H9 (cell line): ENCODE results near the gene LSM3. TPM values are rescaled to one million over a fixed set of nuclear protein-coding genes. Genes with fewer than 3 reads are reported as not detected.

ENCODE experiments used
- DNase-seq: peaks from one replicate; pipeline ENCODE4 v3.0.0-alpha.2; 2017
- H2AFZ ChIP-seq: one replicate; pipeline ENCODE4 v1.6.1; 2013; ENCODE audit warnings: mild to moderate bottlenecking, low read length, control low read depth, moderate library complexity
- H2AK5ac ChIP-seq: 2 replicates; pipeline ENCODE4 v1.6.1; 2013; ENCODE audit warnings: low read length, control low read depth, mixed read lengths; ENCODE audit not compliant: insufficient read length
- H2BK120ac ChIP-seq: one replicate; pipeline ENCODE4 v1.6.1; 2013; ENCODE audit warnings: low read depth, mild to moderate bottlenecking, low read length, control low read depth, inconsistent platforms; ENCODE audit not compliant: poor library complexity, severe bottlenecking
- H2BK12ac ChIP-seq: 2 replicates; pipeline ENCODE4 v1.6.1; 2013; ENCODE audit warnings: low read length, control low read depth, mixed read lengths, low read depth; ENCODE audit not compliant: insufficient read length
- H2BK15ac ChIP-seq: 2 replicates; pipeline ENCODE4 v1.6.1; 2013; ENCODE audit warnings: low read depth, low read length, control low read depth
- H2BK20ac ChIP-seq: one replicate; pipeline ENCODE4 v1.6.1; 2013; ENCODE audit warnings: low read depth, mild to moderate bottlenecking, low read length, control low read depth, inconsistent platforms; ENCODE audit not compliant: poor library complexity, severe bottlenecking
- H2BK5ac ChIP-seq: 2 replicates; pipeline ENCODE4 v1.6.1; 2013; ENCODE audit warnings: low read length, control low read depth, mixed read lengths; ENCODE audit not compliant: insufficient read length
- H3K14ac ChIP-seq: 2 replicates; pipeline ENCODE4 v1.6.1; 2013; ENCODE audit warnings: low read length, control low read depth; ENCODE audit not compliant: insufficient read depth
- H3K18ac ChIP-seq: 2 replicates; pipeline ENCODE4 v1.6.1; 2013; ENCODE audit warnings: low read depth, mild to moderate bottlenecking, mixed read lengths, low read length, control low read depth; ENCODE audit not compliant: insufficient read length
- H3K23ac ChIP-seq: 2 replicates; pipeline ENCODE4 v1.6.1; 2013; ENCODE audit warnings: low read length, control low read depth, mixed read lengths, low read depth; ENCODE audit not compliant: insufficient read length
- H3K23me2 ChIP-seq: 2 replicates; pipeline ENCODE4 v1.6.1; 2013; ENCODE audit warnings: low read depth, mild to moderate bottlenecking, mixed read lengths, low read length, control low read depth; ENCODE audit not compliant: insufficient read length, poor library complexity, severe bottlenecking
- H3K27ac ChIP-seq: 2 replicates; pipeline ENCODE4 v1.5.1; 2013; ENCODE audit warnings: low read length, control low read depth, mixed read lengths, low read depth; ENCODE audit not compliant: insufficient read length
- H3K27me3 ChIP-seq: 2 replicates; pipeline ENCODE4 v1.6.1; 2013; ENCODE audit warnings: low read length, control low read depth, inconsistent platforms; ENCODE audit not compliant: insufficient read depth
- H3K4ac ChIP-seq: 2 replicates; pipeline ENCODE4 v1.6.1; 2013; ENCODE audit warnings: low read depth, mild to moderate bottlenecking, control low read depth, inconsistent platforms, low read length, moderate library complexity
- H3K4me1 ChIP-seq: 2 replicates; pipeline ENCODE4 v1.6.1; 2013; ENCODE audit warnings: low read length, control low read depth, inconsistent platforms; ENCODE audit not compliant: insufficient read depth
- H3K4me2 ChIP-seq: 2 replicates; pipeline ENCODE4 v1.6.1; 2013; ENCODE audit warnings: low read length, control low read depth, mixed read lengths; ENCODE audit not compliant: insufficient read length, insufficient read depth
- H3K56ac ChIP-seq: 2 replicates; pipeline ENCODE4 v1.6.1; 2013; ENCODE audit warnings: low read depth, mild to moderate bottlenecking, mixed read lengths, low read length, control low read depth; ENCODE audit not compliant: insufficient read length
- H3K79me1 ChIP-seq: 2 replicates; pipeline ENCODE4 v1.6.1; 2013; ENCODE audit warnings: low read depth, mild to moderate bottlenecking, moderate library complexity, low read length, control low read depth, inconsistent platforms; ENCODE audit not compliant: insufficient read depth, poor library complexity, severe bottlenecking
- H3K79me2 ChIP-seq: 2 replicates; pipeline ENCODE4 v1.6.1; 2013; ENCODE audit warnings: low read length, control low read depth, inconsistent platforms; ENCODE audit not compliant: insufficient read depth
- H3K9ac ChIP-seq: 2 replicates; pipeline ENCODE4 v1.6.1; 2013; ENCODE audit warnings: low read length, control low read depth, mixed read lengths; ENCODE audit not compliant: insufficient read length; ENCODE audit errors: extremely low read depth
- H3K9me3 ChIP-seq: one replicate; pipeline ENCODE4 v1.6.1; 2013; ENCODE audit warnings: low read depth, low read length, inconsistent platforms; ENCODE audit not compliant: control insufficient read depth
- H3T11ph ChIP-seq: one replicate; pipeline ENCODE4 v1.6.1; 2013; ENCODE audit warnings: mild to moderate bottlenecking, low read length, control low read depth, inconsistent platforms
- H4K20me1 ChIP-seq: one replicate; pipeline ENCODE4 v1.6.1; 2013; ENCODE audit not compliant: control insufficient read depth, insufficient read length, insufficient read depth
- H4K5ac ChIP-seq: 2 replicates; pipeline ENCODE4 v1.6.1; 2013; ENCODE audit warnings: low read depth, mild to moderate bottlenecking, mixed read lengths, low read length, control low read depth; ENCODE audit not compliant: insufficient read length
- H4K8ac ChIP-seq: replicated peaks from 2 replicates; pipeline ENCODE4 v1.6.1; 2013; ENCODE audit warnings: low read length, control low read depth, mixed read lengths, low read depth; ENCODE audit not compliant: insufficient read length
- H4K91ac ChIP-seq: 2 replicates; pipeline ENCODE4 v1.6.1; 2013; ENCODE audit warnings: low read depth, mild to moderate bottlenecking, moderate library complexity, mixed read lengths, low read length, control low read depth; ENCODE audit not compliant: insufficient read length
- H3K27ac Mint-ChIP-seq, 3 experiments: 2 replicates in 2 of 3; 3 replicates in 1 of 3; pipeline ENCODE4 v1.8.0; 2020 to 2021; ENCODE audit warnings: mixed read lengths in 3 of 3, mild to moderate bottlenecking in 1 of 3, moderate library complexity in 1 of 3
- H3K27me3 Mint-ChIP-seq: 2 replicates; pipeline ENCODE4 v1.8.0; 2021; ENCODE audit warnings: low read depth, mild to moderate bottlenecking, moderate library complexity, mixed read lengths
- H3K36me3 Mint-ChIP-seq, 3 experiments: 2 replicates in 2 of 3; 3 replicates in 1 of 3; pipeline ENCODE4 v1.8.0; 2020 to 2021; ENCODE audit warnings: low read depth in 3 of 3, mixed read lengths in 3 of 3; ENCODE audit not compliant: insufficient read depth in 1 of 3
- H3K4me1 Mint-ChIP-seq, 2 experiments: 2 replicates each; pipeline ENCODE4 v1.8.0; 2020; ENCODE audit warnings: mixed read lengths in 2 of 2
- H3K4me3 Mint-ChIP-seq, 2 experiments: 2 replicates in 1 of 2; 3 replicates in 1 of 2; pipeline ENCODE4 v1.8.0; 2020 to 2021; ENCODE audit warnings: mild to moderate bottlenecking in 2 of 2, mixed read lengths in 2 of 2, moderate library complexity in 1 of 2
- H3K9me3 Mint-ChIP-seq, 2 experiments: 2 replicates in 1 of 2; 3 replicates in 1 of 2; pipeline ENCODE4 v1.8.0; 2020; ENCODE audit warnings: mild to moderate bottlenecking in 2 of 2, mixed read lengths in 2 of 2, moderate library complexity in 1 of 2
- WGBS: extraction: QIAGEN DNeasy Blood & Tissue Kit; methylation state at CpG from one replicate; pipeline ENCODE4 v1.1.7; 2013; ENCODE audit warnings: missing lambda C conversion rate, low lambda C conversion rate, mixed read lengths; ENCODE audit not compliant: insufficient read length; ENCODE audit errors: extremely low coverage; 5-methylcytosine and 5-hydroxymethylcytosine counted together
- total RNA-seq: library from RNA; stranded (reverse); gene quantifications from 2 replicates; pipeline ENCODE4 v1.2.1, GENCODE V29; 2021
- TF ChIP-seq, protein P1 (sequence below): fragments of 200-600 bp; sonication (generic); conservative IDR thresholded peaks from 3 replicates; pipeline ENCODE4 v1.8.0; 2021; ENCODE audit warnings: antibody characterized with exemption, mild to moderate bottlenecking

LSM3 gene
- total RNA-seq, 1 experiment from 2014 or later, result 24.4 TPM

GRCh38 chr3:14227856-14228255, 49.2 kb downstream of the LSM3 start:
- no peak overlapping the region for H2BK120ac ChIP-seq
- no peaks in the 10 kb centered on the region for H3K23me2 ChIP-seq
- H3K4me2 ChIP-seq, result peak overlapping the region; percentile 15
- no peak overlapping the region for H3K4me3 Mint-ChIP-seq
- H3K18ac ChIP-seq, result no peak overlapping the region
- no peaks in the 10 kb centered on the region for H3K9me3 ChIP-seq
- no peak overlapping the region for H2AK5ac ChIP-seq
- H3T11ph ChIP-seq, result no peak overlapping the region
- H4K8ac ChIP-seq, result no peak overlapping the region
- H4K20me1 ChIP-seq, result no peaks in the 10 kb centered on the region
- H3K27ac ChIP-seq, result no peak overlapping the region
- H2BK12ac ChIP-seq, result no peak overlapping the region
- no peaks in the 10 kb centered on the region for H3K79me2 ChIP-seq
- no peak overlapping the region for H4K91ac ChIP-seq
- no peak overlapping the region for H3K27ac Mint-ChIP-seq
- H3K14ac ChIP-seq, result no peak overlapping the region
- H3K4me1 Mint-ChIP-seq, result peaks cover 30 to 32% of the 10 kb centered on the region in 2 experiments
- no peak for DNase-seq
- H4K5ac ChIP-seq, result no peak overlapping the region
- H3K27me3 Mint-ChIP-seq, result peaks cover 11% of the 10 kb centered on the region
- no peak overlapping the region for H2AFZ ChIP-seq
- H3K79me1 ChIP-seq, result no peaks in the 10 kb centered on the region
- H2BK20ac ChIP-seq, result no peak overlapping the region
- H3K36me3 Mint-ChIP-seq, result peaks cover 0 to 6% (median 0%) of the 10 kb centered on the region in 3 experiments; a peak in 2 of 7 replicates
- no peak overlapping the region for H2BK5ac ChIP-seq
- no peak overlapping the region for H3K9ac ChIP-seq
- H3K4me1 ChIP-seq, result no peaks in the 10 kb centered on the region
- TF ChIP-seq, protein P1, sequence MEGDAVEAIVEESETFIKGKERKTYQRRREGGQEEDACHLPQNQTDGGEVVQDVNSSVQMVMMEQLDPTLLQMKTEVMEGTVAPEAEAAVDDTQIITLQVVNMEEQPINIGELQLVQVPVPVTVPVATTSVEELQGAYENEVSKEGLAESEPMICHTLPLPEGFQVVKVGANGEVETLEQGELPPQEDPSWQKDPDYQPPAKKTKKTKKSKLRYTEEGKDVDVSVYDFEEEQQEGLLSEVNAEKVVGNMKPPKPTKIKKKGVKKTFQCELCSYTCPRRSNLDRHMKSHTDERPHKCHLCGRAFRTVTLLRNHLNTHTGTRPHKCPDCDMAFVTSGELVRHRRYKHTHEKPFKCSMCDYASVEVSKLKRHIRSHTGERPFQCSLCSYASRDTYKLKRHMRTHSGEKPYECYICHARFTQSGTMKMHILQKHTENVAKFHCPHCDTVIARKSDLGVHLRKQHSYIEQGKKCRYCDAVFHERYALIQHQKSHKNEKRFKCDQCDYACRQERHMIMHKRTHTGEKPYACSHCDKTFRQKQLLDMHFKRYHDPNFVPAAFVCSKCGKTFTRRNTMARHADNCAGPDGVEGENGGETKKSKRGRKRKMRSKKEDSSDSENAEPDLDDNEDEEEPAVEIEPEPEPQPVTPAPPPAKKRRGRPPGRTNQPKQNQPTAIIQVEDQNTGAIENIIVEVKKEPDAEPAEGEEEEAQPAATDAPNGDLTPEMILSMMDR, result no peak
- H3K27me3 ChIP-seq, result no peaks in the 10 kb centered on the region
- peaks cover 2 to 7% of the 10 kb centered on the region in 2 experiments; a peak in 4 of 5 replicates for H3K9me3 Mint-ChIP-seq
- no CpG with 5 or more reads among the region's 1 CpG for WGBS
- H3K23ac ChIP-seq, result no peak overlapping the region
- no peak overlapping the region for H3K4ac ChIP-seq
- no peak overlapping the region for H3K56ac ChIP-seq
- no peak overlapping the region for H2BK15ac ChIP-seq
